A673 (cell line): ENCODE data around the gene KRTAP10-2.

Experiments
- CTCF ChIP-seq: fragments of 300-800, 200-600 bp; sonication (generic); conservative IDR thresholded peaks from 2 replicates; pipeline ENCODE4 v1.5.1; 2017; ENCODE audit warnings: low read depth, mild to moderate bottlenecking, antibody characterized with exemption, low read length, moderate library complexity, mixed read lengths
- EZH2 ChIP-seq: fragments of 200-600 bp; sonication (generic); IDR thresholded peaks from 2 replicates; pipeline ENCODE4 v1.6.1; 2017; ENCODE audit warnings: borderline replicate concordance, low read depth, mild to moderate bottlenecking, mixed read lengths, antibody characterized with exemption, low read length; ENCODE audit not compliant: poor library complexity, severe bottlenecking

- TF ChIP-seq CTCF (no peak), EZH2 (no peak)
Observed at GRCh38 chr21:44551340-44551961, at the start of gene KRTAP10-2.
